ENCODE results near the gene ENC1.

The ENC1 gene

DNA sequence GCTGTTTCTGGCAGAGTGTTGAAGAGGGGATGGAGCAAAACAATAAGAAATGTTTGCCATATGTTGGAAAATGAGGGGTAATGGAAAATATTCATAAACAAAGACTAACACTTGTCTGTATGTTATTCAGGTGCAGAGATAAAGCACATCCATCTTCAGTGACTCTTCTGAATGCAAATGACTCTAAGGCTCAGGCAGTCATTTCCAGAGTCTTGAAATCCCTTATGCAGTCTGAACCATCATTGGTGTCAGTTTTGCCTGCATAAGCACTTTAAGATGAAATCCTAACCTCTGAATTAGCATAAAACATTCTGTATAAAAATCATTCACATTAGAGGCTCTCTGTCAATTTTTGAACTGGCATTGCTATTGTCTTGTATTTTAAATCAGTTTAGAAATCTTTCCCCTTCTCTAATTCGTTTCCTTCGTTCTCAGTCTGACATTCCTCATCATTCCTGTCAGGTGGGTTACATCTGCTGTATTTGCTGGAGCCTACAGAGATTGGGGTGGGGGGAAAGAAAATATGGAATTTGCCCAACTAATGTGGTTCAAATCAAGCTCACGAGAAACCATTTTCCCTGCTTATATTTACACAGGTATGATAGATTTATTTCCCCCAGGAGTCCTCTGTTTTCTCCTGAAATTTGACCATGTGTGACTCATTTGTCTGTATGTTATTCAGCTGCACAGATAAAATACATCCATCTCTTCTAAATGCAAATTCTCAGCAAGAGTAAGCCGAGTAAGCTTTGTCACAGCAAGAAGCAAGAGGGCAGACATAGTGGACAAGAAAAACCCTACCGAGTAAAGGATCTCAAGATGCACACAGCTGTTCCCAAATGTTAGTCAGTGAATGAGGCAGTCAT is 31.6 kb downstream of the ENC1 start:
- DNase-seq (ENCODE audit: low read depth): no peak

DNA sequence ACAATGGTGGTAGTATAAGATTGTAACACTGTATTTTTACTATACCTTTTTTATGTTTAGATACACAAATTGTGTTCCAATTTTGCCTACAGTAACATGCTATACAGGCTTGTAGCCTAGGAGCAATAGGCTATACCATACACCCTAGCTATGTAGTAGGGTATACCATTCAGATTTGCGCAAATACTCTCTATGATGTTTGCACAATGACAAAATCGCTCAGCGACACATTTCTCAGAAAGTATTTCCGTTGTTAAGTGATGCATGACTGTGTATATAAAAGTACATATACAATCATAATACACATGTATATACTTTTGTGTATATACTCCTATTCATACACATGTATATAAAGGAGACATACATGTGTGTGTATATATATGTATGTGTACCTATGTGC is 34.8 kb downstream of the ENC1 start:
- DNase-seq (ENCODE audit: low read depth): no peak

DNA sequence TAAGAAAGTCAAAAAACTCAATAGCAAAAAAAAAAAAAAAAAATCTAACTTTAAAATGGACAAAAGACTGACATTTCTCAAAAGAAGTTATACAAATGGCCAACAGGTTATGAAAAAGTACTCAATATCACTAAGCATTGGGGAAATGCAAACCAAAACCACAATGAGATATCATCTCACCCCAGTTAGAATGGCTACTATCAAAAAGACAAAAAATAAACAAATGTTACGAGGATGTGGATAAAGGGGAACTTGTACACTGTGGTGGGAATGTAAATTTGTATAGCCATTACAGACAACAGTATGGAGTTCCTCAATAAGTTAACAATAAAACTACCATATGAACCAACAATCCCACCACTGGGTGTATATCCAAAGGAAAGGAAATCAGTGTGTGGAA is 37.2 kb downstream of the ENC1 start:
- DNase-seq (ENCODE audit: low read depth): no peak

DNA sequence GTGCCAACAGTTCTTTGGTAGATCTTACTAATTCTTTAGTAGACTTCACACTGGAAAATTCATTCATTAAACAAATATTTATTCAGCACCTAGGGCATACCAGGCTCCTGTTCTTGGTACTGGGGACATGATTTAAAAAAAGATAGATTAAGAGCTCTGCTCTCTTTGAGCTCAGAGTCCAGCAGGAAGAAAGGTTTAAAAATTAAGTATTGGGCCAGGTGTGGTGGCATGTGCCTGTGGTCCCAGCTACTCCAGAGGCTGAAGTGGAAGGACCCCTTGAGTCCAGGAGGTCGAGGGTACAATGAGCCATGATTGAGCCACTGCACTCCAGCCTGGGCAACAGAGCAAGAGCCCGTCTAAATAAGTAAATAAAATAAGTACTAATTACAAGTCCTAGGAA is 41.4 kb downstream of the ENC1 start:
- no peak for DNase-seq (ENCODE audit: low read depth)

DNA sequence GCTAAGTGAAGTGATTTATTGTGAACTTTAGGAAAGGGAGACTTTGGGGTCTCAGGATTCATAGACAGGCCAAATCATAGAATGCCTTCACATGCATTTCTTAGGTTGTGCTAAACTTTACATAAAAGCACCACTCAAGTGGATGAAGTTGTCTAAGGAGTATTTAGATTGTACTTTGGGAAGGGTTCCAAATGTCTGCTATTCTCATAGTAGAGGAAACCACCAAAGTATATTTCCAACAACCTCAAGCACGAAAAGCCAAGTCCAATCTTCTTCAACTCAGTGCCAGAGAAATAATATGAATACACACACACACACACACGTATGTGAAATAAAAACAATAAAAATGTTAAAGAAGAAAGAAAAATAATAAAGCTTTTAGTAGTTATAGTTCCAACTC is 41.8 kb downstream of the ENC1 start:
- no peak for DNase-seq (ENCODE audit: low read depth)

DNA sequence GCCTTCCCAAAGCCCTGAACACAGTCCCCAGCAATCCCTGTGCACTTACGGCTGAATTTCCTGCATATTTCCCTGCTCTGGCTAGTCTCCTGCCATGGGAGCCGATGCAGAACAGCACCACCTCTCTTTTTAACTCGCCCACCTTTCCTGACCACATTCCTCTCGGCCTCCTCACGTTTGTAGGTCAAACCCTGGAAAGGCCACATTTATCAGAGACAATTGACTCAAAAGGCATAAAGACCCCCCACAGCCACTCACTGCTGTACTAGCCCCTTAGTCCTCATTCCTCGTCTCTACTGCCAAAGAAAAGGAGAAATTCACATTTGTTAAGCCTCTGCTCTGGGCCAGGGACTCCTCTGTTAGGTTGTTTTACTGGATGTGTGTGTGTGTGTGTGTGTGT is 43.6 kb downstream of the ENC1 start:
- DNase-seq (ENCODE audit: low read depth): no peak

DNA sequence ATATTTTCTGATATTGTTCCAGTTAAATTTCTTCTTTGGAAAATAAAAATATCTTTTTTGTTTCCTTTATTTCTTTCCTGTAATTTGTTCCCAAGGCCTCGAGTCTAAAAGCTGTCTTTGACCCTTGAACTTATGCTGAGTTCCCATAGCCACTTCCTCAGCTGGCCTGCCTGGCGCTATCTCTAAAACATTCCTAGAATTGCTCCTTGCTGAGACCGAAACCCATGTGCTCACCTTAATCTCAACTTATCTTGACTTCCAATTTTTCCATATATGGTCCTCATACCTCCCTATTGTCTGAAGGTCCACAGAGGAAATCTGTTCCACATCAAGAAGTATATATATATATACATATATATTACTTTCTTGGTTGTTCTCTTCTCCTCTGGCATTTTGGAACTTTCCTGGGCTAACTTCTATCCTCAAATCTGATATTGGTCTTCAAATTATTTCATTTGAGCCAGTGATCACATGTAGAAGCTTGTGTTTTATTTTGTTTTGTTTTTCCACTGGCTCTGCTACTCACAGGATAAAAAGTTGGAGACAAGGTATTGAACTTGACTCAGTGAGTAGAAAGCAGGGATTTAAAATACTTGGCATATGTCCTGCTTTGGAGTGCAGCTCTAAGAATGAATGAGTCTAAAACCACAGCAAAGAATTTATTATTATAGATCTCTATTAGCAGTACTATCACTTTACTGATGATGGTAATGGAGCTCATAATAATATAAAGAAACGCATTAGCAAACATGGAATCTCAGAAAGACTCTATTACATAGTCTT is 45.2 kb downstream of the ENC1 start:
- DNase-seq (ENCODE audit: low read depth): no peak

DNA sequence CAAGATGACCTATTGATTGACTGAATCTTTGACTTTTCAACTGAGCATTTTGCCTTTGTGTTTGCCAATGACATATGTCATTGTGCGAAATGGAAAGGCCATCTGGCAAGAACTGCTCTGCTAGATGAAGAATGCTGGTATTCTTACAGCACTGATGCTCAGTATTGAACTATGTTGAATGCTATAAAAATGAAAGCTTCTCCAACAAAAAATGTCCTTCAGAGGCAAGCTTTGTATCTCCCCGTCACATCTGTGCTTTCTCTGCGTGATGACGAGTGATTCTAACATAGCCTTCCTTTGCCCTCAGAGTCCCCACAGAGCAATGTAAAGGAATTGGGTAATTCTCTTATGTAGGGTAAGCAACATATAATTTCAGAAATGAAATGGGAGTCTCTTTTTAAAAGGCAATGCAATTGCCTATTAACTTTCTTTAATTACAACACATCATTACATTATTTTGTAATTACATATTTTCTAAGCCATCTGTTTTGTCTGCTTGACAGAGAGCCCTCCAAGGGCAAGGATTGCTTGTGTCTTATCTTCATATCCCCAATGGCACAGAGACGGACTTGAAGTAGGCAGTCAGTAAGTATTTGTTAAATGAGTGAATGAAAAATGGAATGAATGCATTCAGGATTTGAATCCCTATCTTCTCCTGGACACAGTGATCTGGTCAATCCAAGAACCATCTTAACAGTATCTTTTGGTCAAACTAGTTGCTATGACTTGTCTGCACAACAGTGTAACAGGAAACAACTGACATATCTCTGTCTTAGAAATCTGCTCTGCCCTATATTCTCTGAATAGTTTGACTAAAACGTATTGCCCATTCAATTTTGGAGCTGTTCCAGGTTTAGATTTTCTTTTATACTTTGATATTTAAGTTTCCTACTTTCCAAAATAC is 46.1 kb downstream of the ENC1 start:
- DNase-seq (ENCODE audit: low read depth): no peak

DNA sequence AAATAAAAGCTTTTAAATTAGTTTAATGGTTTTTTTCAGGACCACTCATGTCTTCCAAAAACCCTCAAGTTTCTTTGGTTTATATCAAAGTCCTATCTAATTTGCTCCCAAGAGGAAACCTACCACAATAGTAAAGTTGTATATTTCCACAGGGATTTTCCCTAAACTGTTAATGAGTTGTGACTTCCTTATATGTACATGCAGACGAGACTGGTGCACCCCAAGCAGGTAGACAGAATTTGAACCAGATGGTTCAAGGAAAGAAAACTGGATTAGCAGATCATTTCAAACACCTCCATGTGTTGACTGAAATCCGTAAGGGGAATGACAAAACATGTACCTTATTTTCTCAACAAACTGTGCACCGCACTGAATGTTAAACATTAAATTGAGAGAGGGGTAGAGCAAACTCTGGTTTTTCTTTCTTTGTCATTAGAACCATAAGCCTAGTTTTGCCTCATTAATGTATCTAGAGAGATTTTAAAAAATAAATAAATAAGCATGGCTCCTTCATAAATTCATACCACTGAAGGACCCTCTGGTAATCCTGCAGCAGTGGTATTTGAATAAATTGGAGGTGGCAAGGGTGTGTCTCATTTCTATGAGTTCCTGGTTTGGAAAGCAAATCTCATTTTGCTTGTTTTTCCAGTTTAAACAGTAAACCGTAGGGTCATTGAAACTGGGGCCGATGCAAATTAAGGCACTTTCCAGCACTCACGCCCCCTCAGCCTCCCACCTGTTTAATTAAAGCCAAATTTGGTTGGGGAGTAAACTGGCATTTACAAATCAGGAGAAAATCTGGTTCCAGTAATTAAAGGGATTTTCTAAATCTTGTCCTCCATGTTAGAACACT is 51.1 kb downstream of the ENC1 start:
- DNase-seq (ENCODE audit: low read depth): no peak

DNA sequence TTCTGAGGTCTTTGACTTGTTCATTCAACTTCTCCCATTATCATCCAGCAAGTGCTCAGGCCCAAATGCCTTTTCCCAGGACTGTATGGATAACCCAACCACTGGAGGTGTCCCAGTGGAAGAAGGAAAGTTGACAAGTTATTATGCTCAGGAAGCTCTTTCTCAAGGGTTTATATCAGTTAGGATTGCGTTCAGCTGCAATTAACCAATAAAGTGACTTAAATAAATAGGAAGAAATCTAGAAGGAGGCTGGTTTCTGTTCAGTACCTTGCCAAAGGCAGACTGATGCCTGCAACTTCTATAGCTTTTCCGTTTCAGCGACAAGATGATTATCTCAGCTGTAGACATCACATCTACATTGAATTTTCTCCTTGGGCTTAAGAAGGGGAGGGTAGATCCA is 52.1 kb downstream of the ENC1 start:
- DNase-seq (ENCODE audit: low read depth): no peak

DNA sequence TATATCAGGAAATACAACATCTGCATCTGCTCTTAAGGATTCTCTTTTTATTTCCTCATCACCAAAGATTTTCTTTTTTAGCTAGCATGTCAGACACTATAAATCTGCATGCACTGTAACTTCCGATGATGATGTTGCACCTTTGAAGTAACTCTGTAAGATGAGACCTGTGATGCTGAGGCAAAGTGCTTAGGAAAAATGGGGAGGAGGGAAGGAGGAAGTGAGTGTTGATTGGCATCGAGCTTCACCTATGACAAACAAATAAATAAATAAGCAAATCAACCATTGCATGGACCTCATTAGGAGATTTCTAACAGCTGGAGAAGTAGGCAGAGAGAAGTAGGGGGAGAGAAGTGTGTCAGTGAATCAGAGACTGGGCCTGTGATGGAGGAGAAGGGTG is 52.6 kb downstream of the ENC1 start:
- DNase-seq (ENCODE audit: low read depth): no peak

DNA sequence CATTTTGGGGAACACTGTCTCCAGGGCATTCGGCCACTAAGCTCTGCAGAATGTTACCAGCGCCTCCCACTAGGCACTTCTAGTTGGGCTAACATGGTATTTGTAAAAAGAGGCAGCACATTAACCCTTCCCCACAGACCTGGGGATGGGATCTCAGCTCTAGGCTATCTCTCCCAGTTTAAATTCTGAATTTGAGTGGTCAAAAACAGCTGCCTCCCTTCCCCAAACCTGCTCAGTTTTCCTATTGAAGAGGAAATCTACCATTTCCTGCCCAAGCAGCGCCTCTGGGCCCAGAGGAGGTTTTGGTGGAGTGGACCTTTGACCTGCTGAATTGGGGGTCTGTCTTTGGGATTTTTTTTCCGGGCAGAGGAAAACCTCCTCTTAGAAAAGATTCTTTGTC is 53.2 kb downstream of the ENC1 start:
- no peak for DNase-seq (ENCODE audit: low read depth)

DNA sequence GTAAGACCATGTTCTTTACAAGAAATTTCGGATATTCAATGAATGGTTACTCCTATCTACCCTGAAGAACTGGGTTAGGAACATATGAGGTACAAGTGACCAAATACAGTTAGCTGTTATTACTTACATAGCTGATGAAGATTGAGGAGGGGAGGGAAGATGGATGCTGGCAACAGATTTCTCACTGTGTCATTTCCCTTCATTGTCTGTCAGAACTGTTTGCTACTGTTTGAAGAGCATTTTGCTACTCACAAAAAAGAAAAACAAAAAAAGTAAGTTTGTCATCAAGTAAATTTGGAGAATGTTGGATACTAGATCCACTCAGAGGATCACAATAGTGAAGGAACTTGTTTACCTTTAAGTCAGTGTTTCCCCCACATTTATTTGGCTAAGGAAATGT is 53.7 kb downstream of the ENC1 start:
- DNase-seq (ENCODE audit: low read depth): no peak

DNA sequence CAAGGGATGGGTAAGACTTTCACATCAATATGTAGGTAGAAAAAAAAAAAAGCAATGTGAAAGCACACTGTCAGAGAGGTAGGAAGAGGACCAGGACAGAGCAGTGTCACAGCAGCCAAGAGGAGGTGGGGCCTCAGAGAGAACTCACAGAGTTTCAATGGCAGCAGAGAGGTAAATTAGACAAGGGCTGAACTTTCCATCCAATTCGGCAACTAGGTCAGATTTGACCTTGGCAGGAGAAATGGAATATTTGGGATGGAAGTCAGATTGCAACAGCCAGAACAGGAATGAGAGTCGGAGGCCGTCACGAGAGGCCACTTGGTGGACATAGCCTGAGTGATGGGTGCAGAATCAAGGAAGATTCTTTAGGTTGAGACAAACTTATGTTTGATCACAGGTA is 57.7 kb downstream of the ENC1 start:
- no peak for DNase-seq (ENCODE audit: low read depth)

DNA sequence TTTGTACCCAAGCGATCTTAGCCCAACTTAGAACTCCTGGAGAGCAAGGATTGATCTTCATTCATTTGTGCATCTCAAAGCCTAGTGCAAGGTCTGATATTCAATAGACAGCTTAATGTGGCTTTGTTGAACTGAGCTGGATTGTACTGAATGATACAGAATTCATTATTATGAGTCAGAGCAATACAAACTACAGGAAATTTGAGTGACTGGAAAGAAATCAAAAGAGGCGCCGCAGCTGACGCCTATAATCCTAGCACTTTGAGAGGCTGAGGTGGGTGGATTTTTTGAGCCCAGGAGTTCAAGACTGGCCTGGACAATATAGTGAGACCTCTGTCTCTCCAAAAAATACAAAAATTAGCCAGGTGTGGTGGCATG is 58.6 kb downstream of the ENC1 start:
- DNase-seq (ENCODE audit: low read depth): no peak

DNA sequence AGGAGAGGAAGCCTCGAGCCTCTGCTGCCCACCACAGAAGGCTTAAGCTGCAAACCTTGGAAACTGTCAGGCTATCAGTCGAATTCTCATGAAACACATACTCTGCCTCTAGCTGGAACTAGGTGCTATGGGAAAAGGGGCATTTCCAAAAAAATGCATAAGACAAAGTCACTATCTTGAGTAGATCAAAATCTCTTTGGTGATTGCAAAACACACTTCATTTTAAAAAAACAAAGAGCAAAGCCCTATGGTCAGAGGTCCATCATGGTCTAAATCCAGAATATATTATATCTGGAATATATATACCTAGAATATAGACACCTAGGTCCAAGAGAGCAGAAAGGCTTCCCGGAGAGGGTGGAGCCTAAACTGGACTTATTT is 59.8 kb downstream of the ENC1 start:
- DNase-seq (ENCODE audit: low read depth): no peak

DNA sequence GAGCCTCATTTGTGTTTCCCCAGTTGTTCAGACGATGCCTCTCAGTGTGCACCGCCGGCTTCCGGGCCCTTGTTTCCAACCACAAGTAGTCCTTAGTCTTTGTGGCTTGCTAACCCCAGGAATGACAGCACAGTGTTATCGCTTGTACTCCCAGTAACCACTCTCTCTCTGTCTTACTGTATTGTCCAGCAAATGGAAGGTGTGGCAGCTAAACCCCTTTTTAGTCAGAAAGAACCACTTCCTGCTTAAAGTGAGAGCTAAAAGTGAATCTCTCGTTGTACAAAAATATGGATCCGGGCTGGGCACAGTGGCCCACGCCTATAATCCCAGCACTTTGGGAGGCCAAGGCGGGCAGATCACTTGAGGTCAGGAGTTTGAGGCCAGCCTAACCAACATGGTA is 61.3 kb downstream of the ENC1 start:
- no peak for DNase-seq (ENCODE audit: low read depth)

DNA sequence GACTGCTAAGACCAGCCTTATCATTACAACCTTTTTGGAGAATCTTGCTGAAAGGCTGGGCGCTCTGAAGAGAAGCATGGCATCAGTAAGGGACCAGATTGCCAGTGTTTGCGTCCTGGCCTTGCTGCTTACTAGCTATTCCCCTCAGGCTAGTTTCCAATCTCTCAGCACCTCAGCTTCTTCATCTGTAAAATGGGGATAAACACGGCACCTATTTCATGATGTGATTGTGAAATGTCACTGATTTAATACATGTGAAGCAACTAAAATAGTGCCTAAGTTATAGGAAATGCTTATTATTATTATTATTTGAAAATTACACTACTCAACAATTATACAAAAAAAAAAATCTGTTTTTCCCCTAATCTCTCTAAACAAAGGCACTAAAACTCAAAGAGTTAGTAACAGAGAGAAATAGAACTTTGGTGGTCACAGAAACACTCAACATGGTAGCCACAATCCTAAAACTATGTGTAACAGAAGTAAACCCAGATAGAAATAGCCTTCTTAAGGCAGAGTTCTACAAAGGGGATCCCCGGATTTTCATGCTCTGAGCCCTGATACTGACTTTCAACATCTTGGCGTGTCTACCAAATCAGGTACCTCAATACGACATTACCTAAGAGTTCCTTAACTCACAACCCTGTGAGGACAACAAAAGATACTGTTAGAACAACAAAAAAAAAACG is 62.0 kb downstream of the ENC1 start:
- no peak for DNase-seq (ENCODE audit: low read depth)
